ENCODE measurements around the gene PCGF2.
"Not testable (repeated sequence)": the region's sequence is repeated elsewhere in the genome, so short reads cannot be mapped to it uniquely, and the experiment has no call there.

The PCGF2 gene

GRCh38 chr17:38733982-38734973 lies 13.9 kb downstream of the PCGF2 start:
- DNase-seq = peak; percentile 43

GRCh38 chr17:38733282-38733981 lies 14.7 kb downstream of the PCGF2 start:
- DNase-seq = no peak

- DNase-seq = no peak
Measured at GRCh38 chr17:38732376-38733281, 15.5 kb downstream of the PCGF2 start.

GRCh38 chr17:38731526-38732294 lies 16.4 kb downstream of the PCGF2 start:
- DNase-seq = no peak

- DNase-seq = peak; percentile 48
Measured at GRCh38 chr17:38730526-38731379, 17.4 kb downstream of the PCGF2 start.

GRCh38 chr17:38729886-38730525 lies 18.1 kb downstream of the PCGF2 start, which contains the start of gene CISD3:
TSS of gene CISD3 (plus strand) at chr17:38730341. CDS start at chr17:38730359, 18 bp downstream.
- DNase-seq = peak; percentile 91

GRCh38 chr17:38729368-38729885 lies 18.7 kb downstream of the PCGF2 start:
- DNase-seq = no peak

- DNase-seq = peak; percentile 61
Measured at GRCh38 chr17:38728290-38728831, 19.8 kb downstream of the PCGF2 start.

- DNase-seq = peak; percentile 89
Measured at GRCh38 chr17:38727736-38728135, 20.4 kb downstream of the PCGF2 start.

GRCh38 chr17:38726145-38726544 lies 22.0 kb downstream of the PCGF2 start:
- DNase-seq = not testable (repeated sequence)

GRCh38 chr17:38725066-38725465 lies 23.1 kb downstream of the PCGF2 start:
- DNase-seq = no peak

GRCh38 chr17:38724337-38724988 lies 23.7 kb downstream of the PCGF2 start:
- no peak for DNase-seq

- DNase-seq = no peak
Measured at GRCh38 chr17:38721802-38722201, 26.3 kb downstream of the PCGF2 start.

GRCh38 chr17:38720941-38721340 lies 27.2 kb downstream of the PCGF2 start:
- DNase-seq = no peak

GRCh38 chr17:38719943-38720641 lies 28.0 kb downstream of the PCGF2 start:
- no peak for DNase-seq

- DNase-seq = no peak
Measured at GRCh38 chr17:38719289-38719942, 28.7 kb downstream of the PCGF2 start.

GRCh38 chr17:38717139-38717745 lies 30.9 kb downstream of the PCGF2 start:
- DNase-seq = no peak
